T47D (cell line): ENCODE data around the gene KRT15.

Experiments used
- DNase-seq, 2 experiments: peaks; one replicate each; pipeline versions ENCODE4 v3.0.0 to v3.0.0-alpha.2; 2011 to 2012; ENCODE audit warnings: low read depth in 1 of 2, low spot score in 1 of 2
- JUND ChIP-seq: IDR thresholded peaks from 2 replicates; pipeline ENCODE4 v1.6.1; 2012; ENCODE audit warnings: low read depth
- in situ Hi-C: cut with HindIII; loops from 2 replicates; pipeline ENCODE4 v1.10.0; 2016; ENCODE audit warnings: low sequenced_read_pairs, low pct_unique_long_range_greater_than_20kb

Gene KRT15

DNA sequence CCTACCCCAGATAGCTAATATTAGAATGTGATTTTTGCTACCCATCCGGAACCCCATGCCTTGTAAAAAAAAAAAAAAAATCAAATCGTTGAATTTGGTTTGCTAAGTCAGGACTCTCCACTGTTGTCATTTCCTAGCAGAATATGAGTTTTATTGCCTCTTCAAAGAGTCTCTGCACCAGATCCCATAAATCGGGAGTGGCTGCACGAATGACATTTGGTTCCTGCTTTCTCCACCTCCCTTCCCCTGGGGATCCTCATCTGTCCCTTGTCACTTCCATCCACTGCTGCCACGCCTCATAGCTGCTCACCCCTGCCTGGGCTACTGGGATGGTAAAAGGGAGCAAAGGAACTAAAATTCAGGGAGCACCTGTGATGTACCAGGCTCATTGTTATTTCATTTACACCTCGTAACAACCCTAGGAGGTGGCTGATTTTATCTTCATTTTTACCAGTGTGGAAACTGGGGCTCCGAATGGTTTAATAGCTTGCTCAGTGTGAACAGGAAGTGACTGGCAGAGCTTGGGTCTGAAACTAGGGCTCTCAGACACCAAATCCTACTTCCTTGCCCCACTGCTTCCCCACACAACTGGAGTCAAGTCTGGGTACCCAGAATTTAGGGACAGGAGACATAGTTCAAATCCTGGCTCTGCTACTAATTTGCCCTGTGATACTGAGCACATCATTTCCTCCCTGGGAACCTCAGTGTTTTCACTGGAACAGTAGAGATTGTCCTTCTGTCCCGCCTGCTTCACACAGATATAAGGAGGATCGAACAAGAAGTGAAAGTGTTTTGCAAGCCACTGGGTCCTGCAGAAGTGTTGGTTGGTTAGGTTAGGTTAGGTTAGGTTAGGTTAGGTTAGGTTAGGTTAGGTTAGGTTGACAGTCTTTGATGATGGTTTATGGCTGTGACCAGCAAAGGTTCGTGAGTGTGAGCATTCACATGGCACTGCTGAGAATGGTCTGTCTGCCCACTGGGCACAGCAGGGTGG lies 28.4 kb downstream of the KRT15 start:
- no peak for TF ChIP-seq JUND
- in situ Hi-C loops, result no loop called here
- no peak for DNase-seq

DNA sequence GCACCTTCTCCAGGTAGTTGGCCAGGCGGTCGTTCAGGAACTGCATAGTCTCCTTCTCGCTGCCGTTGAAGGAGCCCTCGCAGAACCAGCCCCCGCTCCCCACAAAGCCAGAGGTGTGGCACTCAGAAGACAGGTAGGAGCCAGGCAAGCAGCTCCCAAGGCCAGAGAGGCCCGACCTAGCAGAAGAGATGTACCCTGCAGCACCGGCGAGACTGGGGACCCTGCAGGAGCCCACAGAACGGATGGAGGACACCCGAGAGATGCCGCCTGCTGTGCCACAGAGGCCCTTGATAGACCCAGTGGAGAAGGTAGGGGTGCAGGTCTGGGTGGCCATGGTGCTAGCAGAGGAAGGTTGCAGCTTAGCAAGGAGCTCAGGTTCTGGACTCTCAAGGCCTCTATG lies 29.2 kb downstream of the KRT15 start, which contains the start of gene KRT36:
Gene KRT36 (minus strand): TSS at position 380 of the 400 bp plus-strand sequence. CDS start 46 bp downstream, at position 334.
- no peak for TF ChIP-seq JUND
- DNase-seq, result no peak
- in situ Hi-C loops, result no loop called here

DNA sequence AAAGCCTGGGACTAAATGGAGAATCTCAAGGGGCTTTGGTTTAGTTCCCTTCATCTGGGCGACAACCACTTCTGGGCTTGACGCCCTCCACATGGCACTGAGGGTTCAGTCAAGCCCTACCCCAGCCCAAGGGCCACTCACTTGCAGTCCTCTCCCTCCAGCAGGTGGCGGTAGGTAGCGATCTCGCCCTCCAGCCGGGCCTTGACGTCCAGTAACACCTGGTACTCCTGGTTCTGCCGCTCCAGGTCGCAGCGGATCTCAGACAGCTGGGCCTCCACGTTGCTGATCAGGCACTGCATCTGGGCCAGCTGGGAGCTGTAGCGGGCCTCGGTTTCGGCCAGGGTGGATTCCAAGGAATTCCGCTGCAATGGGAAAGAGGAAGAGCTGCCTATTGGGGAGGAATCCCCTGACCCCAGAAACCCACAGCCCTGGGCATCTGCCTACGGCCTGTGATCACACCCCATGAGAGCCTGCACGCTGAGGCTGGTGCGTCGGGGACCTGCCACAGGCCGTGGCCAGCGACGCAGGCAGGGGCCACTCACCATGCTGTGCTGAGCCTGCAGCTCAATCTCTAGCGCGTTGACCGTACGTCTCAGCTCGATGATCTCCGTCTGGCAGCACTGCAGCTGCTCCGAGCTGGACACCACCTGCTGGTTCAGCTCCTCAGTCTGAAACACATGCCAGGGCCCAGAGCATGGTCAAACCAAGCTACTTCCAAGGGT lies 31.7 kb downstream of the KRT15 start:
- no peak for DNase-seq
- TF ChIP-seq JUND, result no peak
- in situ Hi-C loops, result no loop called here

DNA sequence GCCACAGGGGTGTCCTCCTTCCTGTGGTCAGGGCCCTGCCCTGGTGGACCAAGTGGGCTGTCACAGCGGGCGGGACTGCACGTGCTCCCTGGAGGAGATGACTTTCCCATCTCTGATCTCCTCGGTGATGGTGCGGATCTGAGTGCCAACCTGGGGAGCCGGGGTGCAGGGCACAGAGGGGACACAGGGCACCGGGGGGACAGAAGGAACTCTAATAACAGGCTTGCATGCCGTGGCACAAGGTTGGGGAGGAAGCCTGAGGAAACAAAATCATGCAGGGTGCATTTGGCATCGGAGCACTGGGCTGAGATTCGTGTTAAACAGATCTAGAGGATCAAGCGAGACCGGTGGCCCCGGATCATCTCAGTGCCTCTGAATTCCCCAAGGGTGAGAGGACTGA lies 32.4 kb downstream of the KRT15 start:
- TF ChIP-seq JUND, result no peak
- in situ Hi-C loops, result no loop called here
- no peak for DNase-seq

DNA sequence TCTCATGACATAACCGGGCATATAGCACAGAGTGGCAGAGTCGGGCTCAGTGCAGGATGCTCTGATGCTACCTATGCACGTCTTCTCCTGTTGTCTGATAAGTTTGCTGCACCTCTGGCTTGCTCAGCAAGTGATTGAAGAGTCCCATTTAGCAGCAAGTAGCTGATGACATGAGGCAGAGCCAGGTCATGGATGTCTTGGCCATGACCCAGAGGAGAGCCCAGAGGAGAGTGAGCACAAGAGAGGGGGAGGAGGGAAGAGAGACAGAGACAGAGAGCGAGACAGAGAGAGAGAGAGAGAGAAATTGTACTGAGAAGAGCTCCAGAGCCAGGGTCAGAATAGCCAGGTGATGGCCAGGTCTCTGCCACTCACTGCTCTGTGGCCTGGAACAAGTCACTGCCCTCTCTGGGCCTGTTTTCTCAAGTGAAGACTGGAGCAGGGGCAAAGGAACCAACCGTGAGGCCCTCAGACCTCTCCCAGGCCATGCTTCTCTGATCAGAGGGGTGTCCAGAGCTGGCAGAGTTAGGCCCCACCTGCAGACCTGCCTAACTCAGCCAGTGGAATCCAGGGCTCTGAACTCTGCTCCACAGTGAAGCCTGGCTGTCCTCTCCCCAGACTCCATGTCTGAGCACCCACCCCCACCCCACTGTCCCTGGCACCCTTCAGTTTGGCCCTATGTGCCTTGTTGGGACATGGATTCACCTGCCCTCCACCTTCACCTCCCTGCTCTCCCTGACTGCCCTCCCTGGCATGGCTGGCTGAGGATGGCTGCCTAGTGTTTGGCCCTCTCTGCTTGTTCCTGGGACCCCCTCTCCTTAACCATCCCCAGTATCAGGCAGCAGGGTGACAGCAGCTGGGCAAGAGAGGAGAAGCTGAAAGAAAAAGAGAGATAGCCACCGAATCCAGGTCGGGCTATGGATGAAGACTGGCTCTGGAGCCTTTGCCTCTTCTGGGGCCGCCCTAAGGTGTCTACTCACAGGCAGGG lies 33.5 kb downstream of the KRT15 start:
- no peak for DNase-seq
- in situ Hi-C loops, result no loop called here
- no peak for TF ChIP-seq JUND

DNA sequence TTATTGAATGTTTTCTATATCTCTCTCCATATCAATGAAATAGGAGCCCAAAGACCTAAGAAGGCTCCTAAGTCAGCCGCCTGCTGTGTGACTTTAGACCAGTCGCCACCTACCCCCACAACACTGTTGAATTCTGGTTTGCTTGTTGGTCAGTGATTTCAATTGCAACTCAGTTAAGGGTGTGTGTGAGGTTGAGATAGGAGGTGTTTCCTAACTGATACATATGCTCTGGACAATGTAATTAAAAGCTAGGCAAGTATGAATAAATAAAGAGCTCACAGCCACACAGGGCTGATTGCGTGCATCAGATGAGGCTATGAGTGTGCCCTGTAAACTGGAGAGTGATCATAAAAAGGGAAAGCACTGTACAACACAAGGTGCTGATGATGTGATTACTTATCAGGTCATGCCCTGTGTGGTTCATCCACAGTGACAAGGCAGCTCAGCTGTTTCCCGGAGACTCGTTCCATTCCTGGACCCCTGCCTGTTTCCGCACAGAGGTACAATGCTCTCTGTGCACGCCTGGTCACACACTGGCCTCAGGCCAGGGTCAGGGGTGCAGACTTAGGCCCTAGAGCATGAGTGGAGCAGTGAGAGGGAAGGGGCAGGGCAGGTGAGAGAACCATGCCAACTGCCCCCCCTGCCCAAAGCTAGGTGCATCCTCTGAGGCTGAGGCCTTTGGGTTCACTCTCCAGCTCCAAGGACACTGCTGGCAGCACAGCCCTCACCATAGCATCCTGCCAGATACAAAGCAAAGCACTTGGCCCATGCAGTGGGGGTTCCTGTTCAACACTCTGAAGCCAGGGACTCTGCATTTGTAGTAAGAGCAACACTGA lies 34.5 kb downstream of the KRT15 start:
- DNase-seq, result no peak
- TF ChIP-seq JUND, result no peak
- in situ Hi-C loops, result no loop called here

DNA sequence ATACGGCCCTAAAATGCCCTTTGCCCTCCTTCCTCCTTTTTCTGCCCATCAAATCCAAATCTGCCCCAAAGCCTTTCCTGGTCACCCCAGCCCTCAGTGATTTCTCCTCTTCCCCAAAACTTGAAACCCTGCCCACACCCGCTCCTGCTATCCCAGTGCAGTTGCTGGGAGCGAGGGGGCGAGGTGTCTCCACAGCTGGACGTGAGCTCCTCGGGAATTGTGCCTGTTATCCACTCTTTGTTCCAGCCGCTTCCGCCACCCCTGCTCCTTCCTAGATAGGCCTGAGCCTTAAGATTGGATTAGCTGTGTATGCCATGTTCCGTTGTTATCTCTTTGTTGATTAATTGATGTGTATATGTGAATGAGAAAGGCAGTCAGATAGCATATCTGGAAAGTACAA lies 35.2 kb downstream of the KRT15 start:
- TF ChIP-seq JUND, result no peak
- in situ Hi-C loops, result no loop called here
- no peak for DNase-seq

DNA sequence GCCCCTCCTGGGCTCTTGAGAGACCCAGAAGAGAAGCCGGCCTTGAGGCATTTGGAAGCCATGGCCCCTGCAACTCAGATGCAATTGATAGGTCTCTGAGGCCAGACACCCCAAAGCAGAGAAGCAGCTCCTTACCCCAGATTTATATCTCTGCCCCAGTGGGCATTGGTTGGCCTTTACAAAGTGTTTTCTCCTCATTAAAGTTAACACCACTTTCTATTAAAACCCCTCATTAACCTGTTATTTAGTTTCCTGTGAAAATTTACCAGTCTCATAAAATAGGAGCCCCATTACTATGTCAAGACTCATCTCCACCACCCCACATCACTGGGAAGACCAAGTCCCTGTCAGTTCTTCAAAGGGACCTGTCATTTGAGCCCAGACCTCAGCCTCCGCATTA lies 37.7 kb downstream of the KRT15 start, which contains the start of gene KRT35:
Gene KRT35 (minus strand): TSS at position 116 of the 400 bp plus-strand sequence. CDS start 54 bp downstream, at position 62.
- DNase-seq, result no peak
- in situ Hi-C loops, result no loop called here
- no peak for TF ChIP-seq JUND

DNA sequence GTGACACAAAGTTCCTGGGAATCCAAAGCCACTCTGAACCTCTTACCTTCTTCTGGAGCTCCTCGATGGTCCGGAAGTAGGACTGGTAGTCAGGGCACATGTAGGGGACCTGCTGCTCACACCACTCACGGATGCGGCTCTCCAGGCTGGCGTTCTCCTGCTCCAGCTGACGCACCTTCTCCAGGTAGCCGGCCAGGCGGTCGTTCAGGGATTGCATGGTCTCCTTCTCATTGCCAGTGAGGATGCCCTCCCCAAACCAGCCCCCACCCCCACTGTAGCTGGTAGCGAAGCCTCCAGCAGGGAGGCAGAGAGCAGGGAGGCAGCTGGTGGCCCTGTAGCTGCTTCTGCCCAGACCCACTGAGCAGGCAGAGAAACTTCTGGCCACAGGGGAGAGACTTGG lies 38.1 kb downstream of the KRT15 start:
- TF ChIP-seq JUND, result no peak
- in situ Hi-C loops, result no loop called here
- no peak for DNase-seq

DNA sequence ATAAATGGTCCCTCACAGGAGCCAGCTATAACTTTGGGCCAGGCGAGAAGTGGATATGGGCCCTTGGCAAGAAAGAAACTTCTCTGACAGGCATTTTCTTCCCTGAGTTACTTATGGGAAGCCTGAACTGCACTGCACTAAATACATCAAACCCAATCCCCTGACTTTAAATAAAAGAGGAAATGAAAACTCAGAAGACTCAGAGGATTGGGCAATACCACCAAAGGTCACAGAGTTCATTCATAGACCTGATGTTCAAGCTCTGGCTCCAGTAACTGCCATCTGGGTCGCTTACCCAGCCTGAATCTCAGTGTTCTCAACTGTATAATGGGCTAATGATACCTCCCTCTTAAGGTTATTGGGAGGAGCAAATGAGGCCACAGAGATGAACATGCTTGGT lies 38.6 kb downstream of the KRT15 start:
- in situ Hi-C loops, result no loop called here
- TF ChIP-seq JUND, result no peak
- no peak for DNase-seq

DNA sequence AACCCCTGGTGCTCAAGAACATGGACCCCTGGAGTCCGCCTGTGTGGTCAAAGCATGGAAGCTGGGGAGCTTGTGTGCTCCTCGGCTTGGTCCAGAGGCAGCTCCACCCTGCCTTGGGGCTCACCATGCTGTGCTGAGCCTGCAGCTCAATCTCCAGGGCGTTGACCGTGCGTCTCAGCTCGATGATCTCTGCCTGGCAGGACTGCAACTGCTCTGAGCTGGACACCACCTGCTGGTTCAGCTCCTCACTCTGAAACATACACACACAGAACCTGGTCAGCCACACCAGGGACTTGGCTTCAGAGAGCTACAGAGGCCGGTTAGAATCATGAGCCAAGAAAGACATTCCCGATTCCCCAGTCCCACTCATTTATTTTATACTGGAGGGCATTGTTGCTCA lies 40.5 kb downstream of the KRT15 start:
- in situ Hi-C loops, result no loop called here
- no peak for TF ChIP-seq JUND
- peak in 1 of 2 experiments; percentile 37 for DNase-seq
